HG02571 (cell line): ENCODE data around the gene ITIH3.

ENCODE experiments used
- ATAC-seq: cut with Tn5 transposase; IDR thresholded peaks from one replicate; pipeline ENCODE4 v1.9.1; 2021; ENCODE audit warnings: mild to moderate bottlenecking, moderate library complexity; ENCODE audit not compliant: unreplicated experiment

Gene ITIH3

DNA sequence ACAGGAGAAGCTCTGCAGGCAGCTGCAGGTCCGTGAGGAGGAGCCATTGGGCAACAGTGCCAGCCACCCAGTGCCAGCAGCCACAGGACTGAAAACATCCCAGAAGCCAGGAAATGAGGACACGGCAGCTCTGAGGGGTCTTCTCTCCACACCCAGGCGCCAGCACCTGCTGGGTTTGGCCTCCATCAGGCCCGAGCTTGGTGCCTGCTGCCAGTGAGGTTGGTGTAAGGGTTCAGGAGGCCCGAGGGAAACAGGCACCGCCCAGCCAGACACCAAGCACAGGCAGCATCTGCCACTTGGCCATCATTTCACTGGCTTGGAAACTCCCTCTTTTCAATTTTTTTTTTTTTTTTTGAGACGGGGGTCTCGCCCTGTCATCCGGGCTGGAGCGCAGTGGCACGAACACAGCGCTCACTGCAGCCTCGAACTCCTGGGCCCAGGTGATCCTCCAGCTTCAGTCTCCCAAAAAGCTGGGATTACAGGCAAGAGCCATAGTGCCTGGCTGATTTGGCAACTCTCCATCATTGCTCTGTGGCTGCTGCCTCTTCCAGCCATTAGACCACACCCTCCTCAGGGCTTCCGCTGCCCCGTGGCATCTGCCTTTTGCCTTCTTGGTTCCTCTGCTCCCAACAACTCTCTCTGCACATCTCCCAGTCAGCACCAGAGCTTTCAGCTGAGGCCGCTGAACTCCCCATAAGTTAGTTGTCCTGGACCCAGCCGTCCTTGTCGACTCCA is 1.5 kb upstream of the ITIH3 start:
- ATAC-seq = no peak

DNA sequence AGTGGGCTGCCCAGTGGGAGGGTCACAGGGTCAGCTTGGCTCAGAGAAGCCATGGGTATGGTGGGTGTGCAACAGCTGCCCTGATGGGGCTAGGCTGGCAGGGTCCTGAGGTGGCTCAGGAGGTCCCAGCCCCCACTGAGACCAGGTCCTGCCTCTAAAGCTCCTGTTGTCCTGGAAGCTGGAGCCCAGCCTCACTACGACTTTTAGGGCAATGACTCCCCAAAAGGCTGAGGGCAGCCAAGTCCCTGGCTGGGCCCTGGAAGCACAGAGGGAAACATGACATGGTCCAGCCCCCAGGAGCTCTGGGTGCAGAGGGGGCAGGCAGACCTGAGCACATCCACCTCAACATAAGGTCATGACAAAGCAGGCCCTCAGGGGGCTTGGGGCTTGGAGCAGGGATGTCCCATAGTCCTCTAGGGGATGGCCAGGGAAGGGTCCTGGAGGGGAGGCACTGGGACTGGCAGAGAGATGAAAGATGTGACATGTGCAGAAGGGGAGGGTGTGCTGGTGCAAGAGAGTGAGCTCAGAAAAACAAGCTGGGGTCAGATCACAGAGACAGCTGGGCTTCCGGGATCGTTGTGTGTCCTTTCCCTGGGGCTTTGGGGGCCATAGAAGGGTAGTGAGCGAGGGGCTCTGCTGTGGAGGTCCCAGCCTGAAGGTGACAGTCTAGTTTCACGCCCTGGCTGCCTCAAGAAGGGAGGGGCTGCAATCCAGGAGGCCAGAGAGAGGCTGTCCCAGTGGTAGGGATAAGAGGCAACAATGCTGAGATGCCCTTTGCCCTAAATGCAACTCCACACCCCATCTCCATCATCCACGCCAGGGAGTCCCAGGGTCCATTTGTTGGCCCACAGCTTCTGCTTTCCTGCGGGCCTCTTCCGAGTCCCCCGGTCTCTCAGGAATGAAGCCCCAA is 639 bp upstream of the ITIH3 start:
- no peak for ATAC-seq

DNA sequence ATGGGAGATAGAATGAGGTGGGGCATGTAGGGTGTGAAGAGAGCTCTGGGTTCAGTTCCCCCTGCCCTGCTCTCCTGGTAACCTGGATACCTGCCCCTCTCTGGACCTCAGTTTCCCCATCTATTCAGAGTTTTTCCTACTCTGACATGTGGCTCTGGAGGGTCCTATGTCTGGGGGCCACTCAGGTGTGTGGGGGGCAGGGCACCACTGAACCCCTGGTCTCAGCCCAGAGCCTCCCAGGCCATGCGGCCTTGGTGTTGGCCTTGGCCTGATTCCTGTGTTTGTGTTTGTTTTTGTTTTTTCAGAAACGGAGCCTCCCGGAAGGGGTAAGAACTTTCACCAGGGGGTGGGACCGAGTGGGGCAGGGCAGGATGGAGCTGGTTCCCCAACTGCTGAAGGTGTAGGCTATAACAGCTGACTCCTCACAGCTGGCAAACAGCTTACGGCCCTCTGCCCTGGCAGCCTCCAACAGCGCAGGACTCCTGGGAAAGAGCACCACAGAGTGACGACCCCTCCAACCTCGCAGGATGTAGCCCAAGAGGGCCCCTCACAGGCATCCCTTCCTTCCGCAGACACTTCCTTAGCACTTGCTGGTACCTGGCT is 803 bp downstream of the ITIH3 start:
- no peak for ATAC-seq

DNA sequence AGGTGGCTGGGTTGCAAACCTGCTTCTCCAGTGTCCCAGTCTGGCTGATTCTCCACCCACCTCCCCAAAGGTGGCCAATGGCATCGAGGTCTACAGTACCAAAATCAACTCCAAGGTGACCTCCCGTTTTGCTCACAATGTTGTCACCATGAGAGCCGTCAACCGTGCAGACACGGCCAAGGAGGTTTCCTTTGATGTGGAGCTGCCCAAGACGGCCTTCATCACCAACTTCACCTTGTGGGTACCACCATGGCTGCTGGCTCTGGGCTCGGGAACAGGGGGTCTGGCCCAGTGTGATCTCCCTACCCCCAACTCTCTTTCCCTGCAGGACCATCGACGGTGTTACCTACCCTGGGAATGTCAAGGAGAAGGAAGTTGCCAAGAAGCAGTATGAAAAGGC is 1.8 kb downstream of the ITIH3 start:
- no peak for ATAC-seq

DNA sequence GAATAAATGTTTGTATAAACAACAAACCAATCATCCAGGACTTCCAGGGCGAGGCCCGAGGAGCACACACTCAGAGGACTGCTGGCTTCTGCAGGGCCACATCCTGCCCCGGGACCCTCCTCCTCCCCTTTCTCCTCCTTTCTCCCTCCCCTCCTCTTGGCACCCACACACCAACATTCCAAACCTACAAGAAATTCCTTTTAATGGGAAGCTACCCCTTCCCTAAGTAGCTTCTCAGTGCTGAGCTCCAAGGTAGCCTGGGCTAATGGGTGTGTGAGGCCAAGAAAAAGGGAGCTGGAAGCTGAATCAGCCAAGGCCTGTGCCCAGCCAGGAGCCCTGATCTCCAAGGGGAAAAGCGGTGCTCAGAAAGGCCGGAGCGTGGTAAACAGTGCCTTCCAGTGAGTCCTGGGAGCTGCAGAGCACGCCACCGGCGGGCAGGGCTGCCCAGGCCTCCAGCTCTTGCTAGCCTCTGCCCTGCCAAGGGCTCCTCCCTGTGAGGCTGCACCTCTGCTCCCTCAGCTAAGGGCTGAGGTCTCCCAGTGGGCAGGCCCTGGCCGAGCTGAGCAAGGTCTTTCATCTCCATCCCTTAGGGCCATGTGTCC is 3.9 kb downstream of the ITIH3 start:
- no peak for ATAC-seq

DNA sequence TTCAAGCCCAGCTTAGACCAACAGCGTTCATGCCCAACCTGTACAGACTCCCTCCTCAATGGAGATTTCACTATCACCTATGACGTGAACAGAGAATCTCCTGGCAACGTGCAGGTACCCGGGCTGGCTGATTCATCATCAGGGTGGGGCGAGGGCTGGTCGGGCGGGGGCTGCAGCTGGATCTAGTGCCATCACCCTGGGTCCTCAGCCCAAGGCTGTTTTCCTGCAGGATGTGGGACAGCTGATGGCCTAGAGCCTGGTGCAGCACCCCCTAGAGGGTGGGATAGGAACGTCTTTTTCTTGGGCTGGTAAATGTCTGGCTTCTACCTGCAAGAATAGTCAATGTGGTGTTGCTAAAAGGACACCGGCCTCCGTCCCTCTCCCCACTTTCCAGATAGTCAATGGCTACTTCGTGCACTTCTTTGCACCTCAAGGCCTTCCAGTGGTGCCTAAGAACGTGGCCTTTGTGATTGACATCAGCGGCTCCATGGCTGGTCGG is 4.4 kb downstream of the ITIH3 start:
- no peak for ATAC-seq

DNA sequence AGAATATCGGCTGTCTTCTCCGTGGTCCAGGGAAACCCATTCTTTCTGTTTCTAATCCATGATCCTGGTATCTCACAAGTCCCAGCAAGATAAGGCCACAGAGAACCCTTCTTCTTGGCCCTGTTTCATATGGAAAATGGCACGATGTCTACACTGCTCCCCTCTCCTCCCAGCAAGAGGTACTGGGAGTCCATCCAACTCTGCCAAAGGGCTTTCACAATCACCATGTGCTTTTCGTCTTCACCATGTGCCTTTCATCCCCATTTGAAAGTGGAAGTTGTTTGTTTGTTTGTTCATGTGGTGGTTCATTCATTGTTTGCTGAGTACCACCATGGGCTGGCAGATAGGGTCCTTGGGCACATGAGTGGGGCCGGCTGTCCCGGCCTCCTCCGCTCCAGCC is 5.5 kb downstream of the ITIH3 start:
- no peak for ATAC-seq

DNA sequence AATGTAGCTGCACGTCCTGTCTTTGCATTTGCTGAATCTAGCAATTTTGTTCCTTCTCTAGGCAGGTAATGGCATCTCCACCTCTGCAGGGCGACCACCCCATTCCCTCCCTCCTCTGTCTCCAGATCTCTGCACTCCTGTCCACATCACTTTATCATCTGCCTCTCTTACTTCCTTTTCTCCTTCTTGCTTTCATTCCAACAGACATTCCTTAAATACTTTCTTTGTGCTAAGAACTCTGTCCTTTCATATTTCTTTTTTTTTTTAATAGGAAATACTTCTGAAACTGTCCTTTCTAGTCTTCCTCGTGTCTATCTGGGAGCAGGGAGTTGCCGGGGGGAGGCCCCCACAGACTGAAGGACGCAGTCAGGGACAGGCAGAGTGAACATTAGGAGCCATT is 7.2 kb downstream of the ITIH3 start:
- no peak for ATAC-seq

DNA sequence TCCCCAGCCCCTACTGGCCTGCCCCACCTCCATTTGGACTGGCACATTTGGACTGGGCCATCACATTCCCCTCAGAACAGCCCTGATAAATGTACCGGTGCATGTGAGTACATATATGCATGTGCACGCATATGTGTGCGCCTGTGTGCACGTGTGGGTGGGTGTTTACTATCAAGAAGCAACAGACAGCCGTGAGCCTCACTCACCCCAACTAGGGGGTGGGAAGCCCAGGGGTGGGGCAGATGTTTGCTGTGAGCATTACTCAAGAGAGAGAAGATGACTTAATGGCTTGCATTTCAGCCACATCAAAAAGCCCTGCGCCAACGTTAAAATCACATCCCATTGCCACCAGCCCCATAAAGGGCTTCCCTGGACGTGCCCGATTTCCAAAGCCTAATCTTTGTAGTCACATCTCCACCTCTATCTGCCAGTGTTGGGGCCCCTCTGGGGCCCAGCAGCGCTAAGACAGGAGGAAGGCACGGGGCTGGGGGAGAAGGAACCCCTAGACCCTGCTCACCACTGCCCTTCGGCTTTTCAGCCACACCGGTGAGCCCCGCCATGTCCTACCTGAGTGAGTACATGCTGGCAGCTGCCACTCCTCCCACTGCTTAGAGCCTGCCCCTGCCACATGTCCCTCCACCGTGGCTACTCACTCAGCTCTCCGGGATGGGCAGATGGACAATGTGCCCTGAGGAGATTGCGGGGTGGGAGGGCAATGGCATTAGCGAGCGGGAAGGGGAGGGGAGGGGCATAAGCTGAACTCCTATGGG is 10.9 kb downstream of the ITIH3 start:
- ATAC-seq = no peak

DNA sequence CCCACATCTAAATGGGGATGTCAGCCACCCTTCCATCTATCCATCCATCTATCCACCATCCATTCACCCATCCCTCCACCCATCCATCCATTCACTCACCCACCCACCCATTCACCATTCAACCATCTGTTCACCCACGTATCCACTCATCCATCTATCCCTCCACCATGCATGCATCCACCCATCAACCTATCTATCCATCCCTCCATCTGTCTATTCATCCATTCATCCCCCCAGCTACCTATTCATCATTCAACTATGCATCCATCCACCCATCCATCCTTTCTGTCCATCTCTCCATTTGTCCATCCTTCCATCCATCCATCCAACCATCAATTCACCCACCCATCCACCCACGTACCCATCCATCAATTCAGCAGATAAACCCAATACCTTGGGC is 14.6 kb downstream of the ITIH3 start:
- ATAC-seq = no peak

DNA sequence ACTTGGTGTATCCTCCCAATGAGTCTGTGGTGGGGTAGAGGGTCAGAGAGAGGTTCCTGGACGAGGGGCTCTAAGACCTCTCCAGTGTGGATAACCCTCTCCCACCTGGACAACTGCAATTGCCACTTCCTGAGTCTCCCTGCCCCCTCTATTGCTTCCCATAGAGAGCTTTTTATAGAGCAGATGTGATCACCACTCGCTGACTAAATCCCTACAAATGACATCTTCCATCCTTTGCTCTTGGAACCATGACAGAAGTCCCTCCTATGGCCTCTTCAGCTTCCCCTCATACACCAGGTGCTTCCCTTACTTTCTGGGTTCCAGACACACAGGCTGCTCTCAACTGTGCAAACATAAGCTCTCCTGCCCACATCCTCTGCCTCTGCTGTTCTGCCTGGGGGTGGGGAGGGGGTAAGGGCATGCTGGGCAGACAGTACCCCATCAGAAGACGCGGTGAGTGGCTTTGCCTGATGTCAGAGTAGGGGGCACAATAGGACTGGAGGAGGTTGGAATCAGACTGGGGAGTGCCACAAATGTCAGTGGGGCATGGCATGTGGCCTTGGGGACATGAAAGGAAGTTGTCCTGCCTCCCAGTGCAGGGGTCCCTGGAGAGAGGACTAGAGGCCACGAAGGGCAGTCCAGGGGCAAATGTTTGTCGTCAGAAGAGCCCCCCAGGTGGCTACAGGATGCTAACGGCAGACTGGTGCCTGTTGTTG is 15.2 kb downstream of the ITIH3 start:
- no peak for ATAC-seq

DNA sequence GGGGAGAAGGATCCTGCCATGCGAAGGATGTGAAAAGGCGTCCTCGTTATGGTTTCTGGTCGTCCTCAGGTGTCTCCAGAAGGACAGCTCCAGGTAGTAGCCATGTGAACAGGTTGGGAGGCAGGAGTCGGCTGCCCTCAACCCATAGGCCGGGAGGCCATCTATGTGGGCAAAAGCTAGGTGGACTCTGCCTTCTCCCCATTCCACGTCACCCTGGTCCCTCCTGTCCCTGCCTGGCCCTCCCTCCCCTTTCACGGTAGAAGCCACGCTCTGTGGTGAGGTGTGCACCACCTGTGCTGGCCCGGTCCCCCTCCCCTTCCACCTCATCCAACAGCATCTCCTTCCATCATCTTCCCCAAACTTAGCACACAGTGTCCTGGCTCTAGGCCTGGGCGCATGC is 16.3 kb downstream of the ITIH3 start:
- no peak for ATAC-seq

DNA sequence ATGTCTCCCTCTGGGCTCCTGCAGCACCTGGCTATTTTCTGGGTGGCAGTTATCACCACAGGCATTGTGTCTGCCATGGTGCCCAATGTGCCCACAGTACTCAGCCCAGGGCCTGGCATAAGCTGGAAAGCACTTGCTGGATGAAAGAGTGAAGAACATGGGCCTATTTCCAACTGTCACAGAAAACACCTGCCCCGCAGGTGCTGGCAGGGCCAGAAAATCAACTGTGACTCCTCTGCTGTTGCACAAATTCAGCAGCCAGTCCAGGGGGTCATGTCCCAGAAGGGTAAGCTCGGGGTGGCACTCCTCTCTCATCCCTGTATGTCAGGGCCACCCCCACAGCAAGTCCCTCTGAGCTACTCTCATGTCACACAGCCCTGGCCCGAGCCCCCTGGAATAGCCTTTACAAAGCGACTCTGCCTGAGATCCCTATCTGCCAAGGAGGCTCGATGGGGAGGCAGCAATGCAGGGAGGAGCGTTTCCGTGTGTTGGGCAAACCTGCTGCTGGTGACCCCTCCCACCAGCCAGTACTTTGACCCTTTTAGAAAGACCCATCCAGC is 16.9 kb downstream of the ITIH3 start:
- ATAC-seq = no peak

DNA sequence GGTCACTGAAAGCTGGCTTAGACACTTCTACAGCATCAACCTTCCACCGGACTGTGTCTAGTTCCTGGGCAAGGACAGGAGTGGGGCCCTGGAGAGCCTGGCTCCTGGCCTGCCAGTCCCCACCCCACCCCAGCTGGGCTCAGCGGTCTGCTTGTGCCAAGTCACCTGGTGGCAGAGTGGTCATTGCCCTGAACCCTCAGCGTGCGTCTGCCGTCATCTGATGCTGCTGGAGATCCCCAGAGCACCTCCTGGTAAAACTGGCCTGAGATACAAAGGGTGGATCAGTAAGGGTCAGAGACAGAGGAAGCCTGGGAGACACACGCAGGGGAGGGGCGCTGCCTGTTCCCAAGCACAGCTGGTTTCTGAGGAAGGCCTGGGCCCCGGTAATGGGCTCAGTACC is 19.2 kb downstream of the ITIH3 start:
- ATAC-seq = no peak

DNA sequence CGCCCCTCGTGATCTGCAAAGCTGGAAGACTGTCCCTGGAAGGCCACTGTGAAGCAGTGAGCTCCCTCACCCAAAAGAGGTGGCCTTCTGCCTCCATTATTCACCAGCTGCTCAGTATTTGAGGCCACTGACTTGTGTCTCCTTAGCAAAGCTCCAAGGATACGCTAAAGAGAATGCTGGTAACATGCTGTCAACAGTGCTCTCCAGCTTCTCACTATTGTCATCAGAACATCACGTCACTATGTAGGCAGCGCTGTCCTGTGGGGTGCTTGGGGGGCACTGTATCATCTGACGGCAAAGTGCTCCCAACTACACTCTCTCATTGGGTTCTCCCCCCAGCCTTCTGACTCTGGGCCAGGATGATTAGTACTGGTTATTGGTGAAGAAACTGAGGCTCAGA is 21.6 kb downstream of the ITIH3 start:
- ATAC-seq = no peak

DNA sequence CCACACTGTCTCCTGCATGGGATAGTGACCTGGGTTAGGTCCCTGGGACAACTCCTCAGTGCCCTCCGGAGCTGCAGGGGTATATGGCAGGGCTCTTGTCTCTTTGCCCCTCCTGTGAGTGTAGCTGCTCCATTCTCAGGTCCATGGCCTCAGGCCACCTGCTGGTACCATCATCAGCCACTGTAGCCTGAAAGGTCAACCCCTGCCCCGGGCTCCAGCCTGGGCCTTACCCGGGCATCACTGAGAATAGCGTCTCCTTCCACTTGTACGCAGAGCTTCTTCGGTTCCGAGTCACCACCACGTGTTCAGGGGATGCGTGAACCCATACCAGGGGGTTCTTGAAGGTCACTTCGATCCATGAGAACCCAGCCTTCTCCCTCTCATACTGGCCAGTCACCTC is 22.1 kb downstream of the ITIH3 start:
- no peak for ATAC-seq

DNA sequence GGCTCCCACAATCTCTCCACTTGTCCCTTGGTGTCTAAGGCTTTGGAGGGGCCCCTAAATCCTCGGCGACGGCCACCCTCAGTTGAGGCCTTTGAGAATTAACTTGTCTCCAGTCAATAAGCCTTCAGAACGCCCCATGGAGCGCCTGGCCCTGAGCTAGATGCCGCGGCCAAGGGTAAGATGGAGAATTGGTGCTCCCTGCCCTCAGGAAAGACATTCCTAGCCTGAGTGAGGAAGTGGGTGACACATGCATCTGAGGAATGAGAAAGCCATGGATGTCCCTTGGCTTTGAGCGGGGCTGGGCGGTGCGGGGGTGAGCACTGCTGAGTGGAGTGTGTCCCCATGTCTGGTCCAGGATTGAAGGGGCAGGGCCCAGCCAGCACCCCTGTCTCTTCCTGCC is 22.6 kb downstream of the ITIH3 start:
- ATAC-seq = no peak

DNA sequence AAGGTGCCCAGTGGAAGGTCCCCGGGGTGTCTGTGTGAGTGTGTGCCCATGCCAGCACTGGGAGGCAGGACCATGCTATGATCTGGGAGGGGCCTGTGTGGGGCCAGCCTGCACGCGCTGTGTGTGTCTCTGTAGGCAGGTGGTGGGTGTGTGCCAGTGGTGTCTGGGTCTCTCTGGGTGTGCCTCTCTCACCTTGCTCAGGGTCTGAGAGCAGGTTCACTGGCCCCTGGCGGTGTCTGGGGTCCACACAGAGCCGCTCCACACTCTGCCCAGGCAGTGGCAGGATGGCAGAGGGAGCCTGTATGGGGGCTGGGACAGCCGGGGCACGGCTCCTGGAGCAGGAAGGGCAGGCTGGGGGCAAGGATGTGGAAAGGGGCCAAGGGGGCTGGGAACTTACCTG is 23.3 kb downstream of the ITIH3 start:
- ATAC-seq = no peak

DNA sequence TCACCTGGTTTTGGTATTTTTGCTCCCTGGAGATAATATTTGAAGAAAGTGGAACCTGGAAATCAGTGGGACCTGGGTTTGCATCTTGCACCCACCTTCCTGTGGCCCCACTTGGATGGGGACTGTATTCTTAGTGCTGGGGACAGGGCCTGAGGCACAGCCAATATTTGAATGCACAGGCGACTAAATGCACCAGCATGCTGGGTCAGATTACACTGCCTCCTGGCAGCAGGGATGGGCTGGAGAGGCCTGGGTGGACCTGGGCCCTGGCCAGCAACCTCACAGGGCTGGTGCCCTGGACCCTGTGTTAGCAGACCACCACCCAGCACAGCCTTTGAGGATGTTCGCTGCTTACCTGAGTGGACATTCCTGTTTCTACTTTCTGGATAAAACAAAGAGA is 25.3 kb downstream of the ITIH3 start:
- no peak for ATAC-seq

DNA sequence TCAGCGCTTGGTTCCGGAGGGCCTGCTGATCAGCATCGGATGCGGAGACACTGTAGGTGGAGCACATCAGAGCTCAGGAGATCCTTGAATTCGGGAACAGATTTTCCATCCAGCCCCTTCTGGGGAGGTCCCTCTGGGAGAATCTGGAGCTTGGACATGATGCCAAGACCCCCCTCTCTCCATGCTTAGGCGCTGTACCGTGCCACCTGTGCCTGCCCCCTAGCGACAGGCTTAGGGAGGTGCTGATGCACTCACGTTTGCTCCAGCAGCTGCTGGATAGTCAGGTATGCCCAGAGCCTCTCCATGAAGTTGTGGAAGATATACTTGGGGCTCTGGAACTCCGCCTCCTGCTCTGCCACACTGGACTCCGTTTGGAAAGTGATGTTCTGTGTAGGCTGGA is 26.1 kb downstream of the ITIH3 start:
- no peak for ATAC-seq
